GM21825 (cell line): ENCODE data around the gene PSMA4.
A peak's percentile ranks its signal among the peaks of the same experiment; 100 is the strongest.
"Not testable (repeated sequence)": the region's sequence is repeated elsewhere in the genome, so short reads cannot be mapped to it uniquely, and the experiment has no call there.

Experiments used
- ATAC-seq: cut with Tn5 transposase; IDR thresholded peaks from one replicate; pipeline ENCODE4 v1.9.1; 2021; ENCODE audit warnings: mild to moderate bottlenecking, moderate library complexity; ENCODE audit not compliant: unreplicated experiment

The PSMA4 gene

GRCh38 chr15:78540141-78540870 lies at the start of gene PSMA4:
Gene PSMA4 (plus strand): TSS chr15:78540444. CDS start chr15:78541928, 1,484 bp downstream.
- peak; percentile 72 for ATAC-seq

GRCh38 chr15:78492872-78493271 lies 47.4 kb upstream of the PSMA4 start:
- no peak for ATAC-seq

- ATAC-seq = no peak
Measured at GRCh38 chr15:78501857-78502256, 38.4 kb upstream of the PSMA4 start.

GRCh38 chr15:78502641-78503040 lies 37.6 kb upstream of the PSMA4 start:
- ATAC-seq = no peak

GRCh38 chr15:78506971-78507830 lies 33.0 kb upstream of the PSMA4 start, which contains the start of gene HYKK:
Gene HYKK (plus strand): TSS chr15:78507577. CDS start chr15:78513089, 5,512 bp downstream.
- ATAC-seq = peak; percentile 83

GRCh38 chr15:78507831-78508160 lies 32.4 kb upstream of the PSMA4 start:
- ATAC-seq = peak; percentile 19

GRCh38 chr15:78508272-78508671 lies 32.0 kb upstream of the PSMA4 start:
- no peak for ATAC-seq

- ATAC-seq = no peak
Measured at GRCh38 chr15:78509726-78510312, 30.4 kb upstream of the PSMA4 start.

GRCh38 chr15:78520035-78520434 lies 20.2 kb upstream of the PSMA4 start:
- ATAC-seq = not testable (repeated sequence)

GRCh38 chr15:78524230-78524629 lies 16.0 kb upstream of the PSMA4 start:
- ATAC-seq = no peak

DNA sequence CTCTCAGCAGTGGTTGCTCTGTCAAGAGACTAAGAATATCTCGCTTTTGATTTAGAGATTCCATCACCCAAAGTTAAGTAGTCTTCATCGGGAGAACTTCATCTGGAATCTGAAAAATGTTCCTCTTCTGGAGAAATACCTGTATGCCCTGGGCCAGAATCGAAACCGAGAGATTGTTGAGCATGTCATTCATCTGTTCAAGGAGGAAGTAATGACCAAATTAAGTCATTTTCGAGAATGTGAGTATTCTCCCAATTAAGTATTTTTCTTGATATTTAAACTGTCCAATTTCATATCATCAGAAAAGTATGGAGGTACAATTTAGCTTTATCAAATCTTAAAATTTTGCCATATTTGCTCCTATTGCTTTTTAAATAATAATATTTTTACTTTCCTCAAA lies 12.9 kb upstream of the PSMA4 start:
- ATAC-seq = no peak

DNA sequence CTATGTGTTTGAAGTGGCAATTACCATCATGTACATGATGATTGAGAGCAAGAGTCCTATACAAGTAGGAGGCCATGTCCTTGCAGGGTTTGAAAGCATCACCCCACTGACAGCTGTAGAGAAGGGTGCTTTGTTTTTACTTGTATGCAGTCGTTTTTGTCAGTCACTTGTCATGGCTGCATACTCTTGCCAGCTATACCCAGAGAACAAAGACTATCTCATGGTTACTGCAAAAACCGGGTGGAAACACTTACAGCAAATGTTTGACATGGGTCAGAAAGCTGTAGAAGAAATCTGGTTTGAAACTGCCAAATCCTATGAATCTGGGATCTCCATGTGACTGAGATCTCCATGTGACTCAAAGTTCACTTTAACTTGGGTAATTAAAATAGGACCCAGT lies 6.9 kb upstream of the PSMA4 start:
- ATAC-seq = no peak

DNA sequence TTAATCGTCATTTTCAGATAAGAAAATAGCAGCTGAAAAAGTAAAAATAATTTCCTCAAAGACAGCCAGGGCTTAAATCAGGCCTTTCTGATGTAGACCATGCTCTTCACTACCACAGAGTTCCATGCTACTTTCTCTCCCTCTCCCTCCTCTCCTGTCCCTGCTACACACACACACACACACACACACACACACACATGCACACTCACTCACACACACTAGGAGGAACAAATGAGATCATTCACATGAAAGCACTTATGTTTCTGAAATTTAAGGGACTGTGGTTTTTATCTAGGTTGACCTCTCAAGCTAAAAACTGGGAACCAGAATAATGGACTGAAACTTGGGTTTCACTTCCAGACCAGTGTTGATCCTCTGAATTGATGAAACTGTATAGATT lies 4.1 kb upstream of the PSMA4 start:
- no peak for ATAC-seq

DNA sequence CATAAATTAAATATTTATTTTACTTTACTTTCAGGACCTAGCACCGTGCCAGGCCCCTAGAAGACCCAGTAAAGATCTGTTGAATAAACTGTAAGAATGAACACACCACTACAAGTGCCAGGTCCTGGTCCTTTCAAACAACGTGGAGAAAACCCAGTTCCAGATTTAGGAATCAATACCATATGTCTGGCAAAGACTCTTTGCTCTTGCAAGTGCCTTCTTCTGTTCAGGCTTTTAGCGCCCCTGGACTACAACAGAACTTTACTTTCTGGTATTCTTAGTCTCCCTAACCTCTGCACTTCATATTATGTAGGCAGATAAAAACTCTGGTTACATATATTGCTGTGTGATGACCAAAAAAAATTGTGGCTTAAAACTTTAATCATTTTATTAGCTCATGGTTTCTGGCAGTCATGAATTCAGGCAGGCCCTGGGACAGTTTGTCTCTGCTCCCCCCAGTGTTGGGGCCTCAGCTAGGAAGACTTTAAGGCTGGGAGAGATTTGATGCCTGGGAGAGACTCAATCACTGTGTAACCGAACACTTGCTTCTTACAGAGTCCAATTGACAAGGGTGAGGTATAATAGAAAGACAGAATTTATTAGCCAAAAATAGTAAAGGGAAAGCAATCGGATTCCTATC lies 2.9 kb upstream of the PSMA4 start:
- no peak for ATAC-seq

DNA sequence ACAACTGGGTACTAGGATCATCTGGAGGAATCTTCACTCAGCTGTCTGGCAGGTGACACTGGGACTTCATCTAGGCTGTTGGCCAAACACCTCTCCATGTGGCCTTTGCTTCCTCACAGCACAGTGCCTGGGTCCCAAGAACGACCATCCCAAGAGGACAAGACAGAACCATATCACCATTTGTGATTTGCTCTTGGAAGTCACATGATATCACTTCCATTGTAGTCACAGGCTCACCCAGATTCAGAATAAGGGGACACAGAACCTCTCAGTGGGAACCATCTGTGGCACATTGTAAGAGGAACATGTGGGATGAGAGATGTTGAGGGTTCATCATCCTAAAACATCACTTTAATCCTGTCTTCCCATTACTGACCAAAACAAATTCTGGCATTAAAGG lies 1.9 kb upstream of the PSMA4 start:
- ATAC-seq = no peak

DNA sequence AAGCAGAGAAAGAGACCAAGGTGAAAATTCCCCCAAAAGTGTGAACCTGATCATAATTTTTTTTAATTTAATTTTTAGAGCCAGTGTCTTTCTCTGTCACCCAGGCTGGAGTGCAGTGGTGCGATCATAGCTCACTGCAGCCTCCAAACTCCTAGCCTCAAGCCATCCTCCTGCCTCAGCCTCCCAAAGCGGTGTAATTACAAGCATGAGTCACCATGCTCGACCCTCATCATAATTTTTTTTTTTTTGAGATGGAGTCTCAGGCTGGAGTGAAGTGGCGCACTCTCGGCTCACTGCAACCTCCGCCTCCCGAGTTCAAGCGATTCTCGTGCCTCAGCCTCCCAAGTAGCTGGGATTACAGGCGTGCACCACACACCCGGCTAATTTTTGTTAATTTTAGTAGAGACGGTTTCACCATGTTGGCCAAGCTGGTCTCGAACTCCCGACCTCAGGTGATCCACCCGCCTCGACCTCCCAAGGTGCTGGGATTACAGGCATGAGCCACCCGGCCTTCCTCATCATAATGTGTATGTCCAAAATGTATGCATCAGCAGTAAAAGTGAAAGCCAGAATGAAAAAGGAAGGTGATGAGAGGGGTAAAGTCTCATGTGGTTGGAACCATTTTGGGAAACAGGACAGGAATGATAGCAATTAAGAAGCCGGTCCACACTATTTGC lies 642 bp upstream of the PSMA4 start:
- ATAC-seq = not testable (repeated sequence)

DNA sequence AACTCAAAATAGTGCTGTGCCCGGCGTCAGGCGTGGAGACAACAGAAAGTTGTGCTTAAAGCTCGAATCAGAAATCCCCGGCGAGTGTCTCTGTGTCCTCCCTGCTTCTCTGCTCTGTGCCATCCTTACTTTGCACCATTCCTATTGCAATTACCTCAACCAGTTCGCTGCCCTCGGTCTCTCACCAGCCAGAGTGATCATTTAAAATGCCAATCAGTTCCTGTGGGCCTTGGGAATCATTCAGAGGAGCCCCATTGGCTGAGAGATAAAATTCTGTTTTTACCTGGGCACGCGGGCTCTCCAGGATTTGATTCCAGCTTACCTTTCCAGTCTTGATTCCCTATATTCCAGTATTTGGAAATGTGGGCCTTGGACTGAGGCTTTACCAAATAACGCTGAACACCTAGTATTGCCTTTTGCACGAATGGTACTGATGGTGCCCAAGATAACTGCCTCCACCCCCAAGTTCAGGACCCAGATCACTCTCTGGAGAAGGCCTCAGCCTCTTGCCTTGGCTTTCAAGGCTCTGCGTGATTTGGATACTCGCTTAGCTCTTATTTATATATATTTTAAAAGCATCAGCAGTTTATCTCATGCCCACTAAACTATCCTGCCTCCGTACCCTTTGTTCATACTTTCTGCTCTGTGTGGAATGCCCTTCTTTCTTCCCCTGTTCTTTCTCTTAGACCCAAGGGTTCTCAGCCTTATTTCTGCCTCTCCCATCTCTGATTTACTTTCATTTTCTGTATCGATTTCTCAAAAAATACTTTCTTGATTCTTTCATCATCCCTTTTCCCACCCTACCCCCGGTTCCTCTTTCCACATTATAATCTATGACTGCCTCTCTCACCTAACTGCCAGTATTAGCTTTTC lies 863 bp downstream of the PSMA4 start:
- ATAC-seq = no peak

DNA sequence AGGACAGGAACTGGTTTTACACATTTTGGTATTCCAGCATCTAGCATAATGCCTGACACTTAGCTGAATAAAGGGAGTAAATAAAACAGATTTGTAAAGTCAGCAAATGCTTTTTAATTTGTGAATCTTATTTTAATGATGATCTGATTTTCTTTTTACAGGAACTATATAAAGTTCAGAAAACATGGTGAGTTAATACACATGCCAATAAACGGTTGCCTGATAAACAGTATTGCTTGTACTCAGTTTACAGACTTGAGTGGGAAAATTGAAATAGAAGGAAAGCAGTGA lies 1.4 kb downstream of the PSMA4 start:
- no peak for ATAC-seq

DNA sequence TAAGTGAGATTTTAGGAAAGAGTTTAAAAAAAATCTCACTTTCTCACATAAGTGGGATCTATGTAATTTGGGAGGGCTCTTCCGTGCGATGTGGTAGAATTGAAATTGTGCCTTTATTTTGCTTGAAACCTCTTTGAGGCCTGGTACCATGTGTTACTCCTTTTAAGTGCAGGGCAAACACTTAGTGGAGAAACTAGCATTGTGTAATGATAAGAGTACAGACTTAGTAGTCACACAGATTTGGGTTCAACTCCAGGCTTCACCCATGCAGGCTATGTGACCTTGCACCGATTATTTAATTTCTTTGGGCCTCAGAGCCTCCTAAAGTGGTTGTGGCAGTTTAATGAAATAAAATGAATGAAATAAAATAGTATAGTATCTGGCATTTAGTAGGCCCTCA lies 2.4 kb downstream of the PSMA4 start:
- ATAC-seq = no peak

DNA sequence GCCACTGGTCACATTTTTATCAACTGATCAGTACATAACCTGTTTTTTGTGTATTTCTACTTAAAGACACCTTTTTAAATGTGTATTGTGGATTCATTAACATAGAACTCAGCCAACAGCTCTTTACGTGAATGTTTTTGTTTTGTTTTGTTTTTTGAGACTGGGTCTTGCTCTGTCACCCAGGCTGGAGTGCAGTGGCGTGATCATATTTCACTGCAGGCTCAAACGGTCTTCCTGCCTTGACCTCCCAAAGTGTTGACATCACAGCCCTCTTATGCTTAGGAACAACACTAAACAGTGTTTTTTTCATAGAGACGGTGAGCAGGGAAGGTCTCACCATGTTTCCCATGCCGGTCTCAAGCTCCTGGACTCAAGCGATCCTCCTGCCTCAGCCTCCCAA lies 9.9 kb downstream of the PSMA4 start:
- ATAC-seq = no peak
